Activated naive CD8-positive, alpha-beta T cell treated with anti-CD3 and anti-CD28 coated beads, Interleukin-2, amount 10 ng/mL, durations not matched to agents 7 days and 5 days (primary cell): Measurements from ENCODE around the gene OBSCN. TPM values are rescaled to one million over a fixed set of nuclear protein-coding genes. Genes with fewer than 3 reads are reported as not detected.
"Not testable (repeated sequence)": the region's sequence is repeated elsewhere in the genome, so short reads cannot be mapped to it uniquely, and the experiment has no call there.

Experiments used
- ATAC-seq: fragments of 150-1000 bp; cut with Tn5 transposase; one replicate; pipeline ENCODE4 v1.10.0; 2021; ENCODE audit warnings: low read depth, moderate library complexity
- POLR2A ChIA-PET: fragments of 350-600 bp; sonication (Branson Sonifier 250); formaldehyde crosslinking; loops from one replicate; lab custom pipeline; 2021; ENCODE audit warnings: antibody characterized with exemption; lab: Charles Lee
- DNase-seq: peaks from one replicate; pipeline ENCODE4 v3.0.0; 2021
- H3K27ac Mint-ChIP-seq: one replicate; pipeline ENCODE4 v1.8.0; 2022; ENCODE audit warnings: mild to moderate bottlenecking, mixed read lengths
- H3K27me3 Mint-ChIP-seq: one replicate; pipeline ENCODE4 v1.8.0; 2022; ENCODE audit warnings: mild to moderate bottlenecking, moderate library complexity, mixed read lengths
- H3K36me3 Mint-ChIP-seq: one replicate; pipeline ENCODE4 v1.8.0; 2021; ENCODE audit warnings: mild to moderate bottlenecking, mixed read lengths
- H3K4me1 Mint-ChIP-seq: one replicate; pipeline ENCODE4 v1.8.0; 2021; ENCODE audit warnings: mixed read lengths
- H3K4me3 Mint-ChIP-seq: one replicate; pipeline ENCODE4 v1.8.0; 2022; ENCODE audit warnings: mild to moderate bottlenecking, moderate library complexity, mixed read lengths
- H3K9me3 Mint-ChIP-seq: one replicate; pipeline ENCODE4 v1.8.0; 2021; ENCODE audit warnings: mixed read lengths
- total RNA-seq, 2 experiments: library from RNA; stranded (reverse); gene quantifications; one replicate each; pipeline ENCODE4 v1.2.3, GENCODE V29; 2021

Gene OBSCN
- total RNA-seq, 2 experiments from 2014 or later = 44.3 to 44.7 TPM

- DNase-seq = no peak
- H3K9me3 Mint-ChIP-seq = peaks cover 37% of the 10 kb centered on the region
These were observed 38.5 kb downstream of the OBSCN start for GRCh38 chr1:228246216-228246900.

GRCh38 chr1:228249513-228250305, 41.9 kb downstream of the OBSCN start:
- Mint-ChIP-seq H3K9me3 (peaks cover 22% of the 10 kb centered on the region), H3K4me3 (no peak overlapping the region), H3K36me3 (peaks cover 56% of the 10 kb centered on the region), H3K27me3 (no peaks in the 10 kb centered on the region), H3K4me1 (peaks cover 2% of the 10 kb centered on the region), H3K27ac (no peak overlapping the region)
- no peak for ATAC-seq
- POLR2A ChIA-PET = no interaction called here
- no peak for DNase-seq

More at GRCh38 chr1:228246216-228246900, 38.5 kb downstream of the OBSCN start:
- Mint-ChIP-seq H3K4me1 (peaks cover 2% of the 10 kb centered on the region), H3K4me3 (no peak overlapping the region), H3K27me3 (no peaks in the 10 kb centered on the region), H3K27ac (no peak overlapping the region), H3K36me3 (peaks cover 73% of the 10 kb centered on the region)
- no peak for ATAC-seq
- POLR2A ChIA-PET = interaction anchor here (0.6 kb wide), 1 partner anchor 10 kb away, joined by 3 read pairs; no protein-coding TSS in a partner anchor

GRCh38 chr1:228252476-228252875, 44.6 kb downstream of the OBSCN start:
- POLR2A ChIA-PET, H3K4me1 Mint-ChIP-seq: not testable (repeated sequence)

GRCh38 chr1:228256626-228257375, 49.0 kb downstream of the OBSCN start:
- Mint-ChIP-seq H3K4me3 (no peak overlapping the region), H3K9me3 (peaks cover 2% of the 10 kb centered on the region), H3K27me3 (no peaks in the 10 kb centered on the region), H3K4me1 (no peaks in the 10 kb centered on the region), H3K36me3 (peaks cover 15% of the 10 kb centered on the region), H3K27ac (no peak overlapping the region)
- POLR2A ChIA-PET = no interaction called here
- no peak for DNase-seq
- ATAC-seq = no peak

More at GRCh38 chr1:228252476-228252875, 44.6 kb downstream of the OBSCN start:
- DNase-seq, ATAC-seq, H3K27ac Mint-ChIP-seq, H3K27me3 Mint-ChIP-seq, H3K4me3 Mint-ChIP-seq, H3K9me3 Mint-ChIP-seq: not testable (repeated sequence)
- peaks cover 28% of the 10 kb centered on the region for H3K36me3 Mint-ChIP-seq

- Mint-ChIP-seq H3K27ac (no peak overlapping the region), H3K27me3 (no peaks in the 10 kb centered on the region), H3K4me3 (no peak overlapping the region), H3K36me3 (peaks cover 11% of the 10 kb centered on the region), H3K4me1 (no peaks in the 10 kb centered on the region), H3K9me3 (peaks cover 7% of the 10 kb centered on the region)
- DNase-seq (no peak), ATAC-seq (no peak)
- POLR2A ChIA-PET = no interaction called here
These were observed 50.6 kb downstream of the OBSCN start for GRCh38 chr1:228258486-228258885.

- Mint-ChIP-seq H3K4me3 (no peak overlapping the region), H3K27me3 (no peaks in the 10 kb centered on the region), H3K4me1 (no peaks in the 10 kb centered on the region), H3K27ac (no peak overlapping the region), H3K9me3 (peaks cover 6% of the 10 kb centered on the region), H3K36me3 (peaks cover 7% of the 10 kb centered on the region)
- POLR2A ChIA-PET = no interaction called here
- DNase-seq = no peak
- ATAC-seq = no peak
These were observed 51.6 kb downstream of the OBSCN start for GRCh38 chr1:228259368-228259894.

- ATAC-seq (no peak), DNase-seq (no peak)
- no peaks in the 10 kb centered on the region for H3K4me1 Mint-ChIP-seq
- POLR2A ChIA-PET = no interaction called here
- H3K9me3 Mint-ChIP-seq = peaks cover 6% of the 10 kb centered on the region
- H3K27me3 Mint-ChIP-seq = no peaks in the 10 kb centered on the region
- H3K27ac Mint-ChIP-seq = no peak overlapping the region
- peaks cover 7% of the 10 kb centered on the region for H3K36me3 Mint-ChIP-seq
- H3K4me3 Mint-ChIP-seq = no peak overlapping the region
These were observed 52.1 kb downstream of the OBSCN start for GRCh38 chr1:228259951-228260350.

GRCh38 chr1:228261706-228262105, 53.9 kb downstream of the OBSCN start:
- no peak for DNase-seq
- peaks cover 7% of the 10 kb centered on the region for H3K36me3 Mint-ChIP-seq
- no peaks in the 10 kb centered on the region for H3K27me3 Mint-ChIP-seq
- no peak for ATAC-seq
- H3K27ac Mint-ChIP-seq = no peak overlapping the region
- peaks cover 6% of the 10 kb centered on the region for H3K9me3 Mint-ChIP-seq
- no peak overlapping the region for H3K4me3 Mint-ChIP-seq
- POLR2A ChIA-PET = no interaction called here
- H3K4me1 Mint-ChIP-seq = no peaks in the 10 kb centered on the region

GRCh38 chr1:228262475-228262874, 54.6 kb downstream of the OBSCN start:
- POLR2A ChIA-PET = no interaction called here
- Mint-ChIP-seq H3K4me3 (no peak overlapping the region), H3K27ac (no peak overlapping the region), H3K36me3 (peaks cover 7% of the 10 kb centered on the region), H3K9me3 (peaks cover 6% of the 10 kb centered on the region), H3K4me1 (peaks cover 4% of the 10 kb centered on the region), H3K27me3 (no peaks in the 10 kb centered on the region)
- DNase-seq (no peak), ATAC-seq (no peak)

GRCh38 chr1:228263636-228264035, 55.8 kb downstream of the OBSCN start:
- POLR2A ChIA-PET = no interaction called here
- H3K36me3 Mint-ChIP-seq = peaks cover 4% of the 10 kb centered on the region
- DNase-seq = no peak
- no peak overlapping the region for H3K4me3 Mint-ChIP-seq
- peaks cover 6% of the 10 kb centered on the region for H3K9me3 Mint-ChIP-seq
- peaks cover 4% of the 10 kb centered on the region for H3K4me1 Mint-ChIP-seq
- H3K27me3 Mint-ChIP-seq = no peaks in the 10 kb centered on the region
- no peak for ATAC-seq
- H3K27ac Mint-ChIP-seq = no peak overlapping the region

- Mint-ChIP-seq H3K9me3 (peaks cover 6% of the 10 kb centered on the region), H3K4me3 (no peak overlapping the region), H3K27ac (no peak overlapping the region), H3K4me1 (peaks cover 4% of the 10 kb centered on the region), H3K36me3 (peaks cover 4% of the 10 kb centered on the region), H3K27me3 (no peaks in the 10 kb centered on the region)
- POLR2A ChIA-PET = no interaction called here
- no peak for DNase-seq
- ATAC-seq = no peak
These were observed 56.4 kb downstream of the OBSCN start for GRCh38 chr1:228264090-228264829.

GRCh38 chr1:228265167-228265566, 57.3 kb downstream of the OBSCN start:
- POLR2A ChIA-PET = no interaction called here
- DNase-seq = no peak

More at GRCh38 chr1:228265167-228265566, 57.3 kb downstream of the OBSCN start:
- no peak for ATAC-seq
- peaks cover 4% of the 10 kb centered on the region for H3K4me1 Mint-ChIP-seq
- H3K36me3 Mint-ChIP-seq = peaks cover 4% of the 10 kb centered on the region
- H3K4me3 Mint-ChIP-seq = no peak overlapping the region
- peaks cover 6% of the 10 kb centered on the region for H3K9me3 Mint-ChIP-seq
- no peak overlapping the region for H3K27ac Mint-ChIP-seq
- no peaks in the 10 kb centered on the region for H3K27me3 Mint-ChIP-seq
